ENCODE results near the gene FOS. TPM values are rescaled to one million over a fixed set of nuclear protein-coding genes. Genes with fewer than 3 reads are reported as not detected.
A peak's percentile ranks its signal among the peaks of the same experiment; 100 is the strongest.

The FOS gene
- total RNA-seq, 1 donor from 2014 or later: 884 TPM

GRCh38 chr14:75258803-75259509, 19.7 kb upstream of the FOS start:
- H3K27me3 ChIP-seq: no peaks in the 10 kb centered on the region
- no peaks in the 10 kb centered on the region for H3K9me3 ChIP-seq
- TF ChIP-seq POLR2AphosphoS5 (IDR thresholded peaks at IDR 0.05; ENCODE audit: insufficient read depth in 1 of 2, low read depth in 1 of 2): peak; percentile 92 to 94
- TF ChIP-seq CTCF (IDR thresholded peaks at IDR 0.05): no peak
- TF ChIP-seq POLR2A (IDR thresholded peaks at IDR 0.05): peak in 1 of 2 donors; percentile 51
- H3K27ac ChIP-seq: peak overlapping the region; percentile 94
- DNase-seq (ENCODE audit: extremely low spot score in 2 of 2): peak; percentile 99 to 100
- peaks cover 43% of the 10 kb centered on the region for H3K4me1 ChIP-seq
- H3K4me3 ChIP-seq: peak overlapping the region; percentile 52
- intact Hi-C loops (cut with DNase I): loop anchor here (1.0 to 5.0 kb wide), 2 partner anchors 17 to 82 kb away; partner anchors contain the start of gene TMED10
- H3K36me3 ChIP-seq: no peaks in the 10 kb centered on the region

DNA sequence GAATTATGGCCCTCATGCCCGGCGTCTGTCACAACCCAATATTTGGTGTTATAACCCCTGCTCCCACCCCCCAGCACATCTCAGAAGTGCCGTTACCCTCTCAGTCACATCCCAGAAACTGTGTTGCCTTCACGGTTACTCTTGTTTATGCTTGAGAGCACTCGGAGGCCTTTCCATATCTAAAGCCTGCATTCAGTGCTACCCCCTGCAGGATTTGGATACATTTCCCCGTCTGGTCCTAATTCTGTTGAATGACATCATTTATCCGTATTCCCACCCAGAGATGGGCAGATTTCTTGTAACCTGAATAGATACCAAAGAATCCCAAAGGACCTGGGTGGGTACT, 19.1 kb upstream of the FOS start:
- H3K4me1 ChIP-seq: peaks cover 39% of the 10 kb centered on the region
- intact Hi-C loops (cut with DNase I): loop anchor here (1.0 to 5.0 kb wide), 2 partner anchors 17 to 82 kb away; partner anchors contain the start of gene TMED10
- no peak for DNase-seq (ENCODE audit: extremely low spot score in 2 of 2)
- no peaks in the 10 kb centered on the region for H3K9me3 ChIP-seq
- TF ChIP-seq POLR2AphosphoS5 (IDR thresholded peaks at IDR 0.05; ENCODE audit: insufficient read depth in 1 of 2, low read depth in 1 of 2) (no peak), POLR2A (IDR thresholded peaks at IDR 0.05) (no peak), CTCF (IDR thresholded peaks at IDR 0.05) (no peak)
- H3K4me3 ChIP-seq: peak overlapping the region; percentile 52
- peak overlapping the region; percentile 94 for H3K27ac ChIP-seq
- H3K27me3 ChIP-seq: no peaks in the 10 kb centered on the region
- no peaks in the 10 kb centered on the region for H3K36me3 ChIP-seq

- DNase-seq (ENCODE audit: extremely low spot score in 2 of 2): no peak
- H3K9me3 ChIP-seq: no peaks in the 10 kb centered on the region
- peaks cover 39% of the 10 kb centered on the region for H3K4me1 ChIP-seq
- H3K4me3 ChIP-seq: no peak overlapping the region
- H3K27ac ChIP-seq: peak overlapping the region; percentile 94
- H3K27me3 ChIP-seq: no peaks in the 10 kb centered on the region
- H3K36me3 ChIP-seq: no peaks in the 10 kb centered on the region
- intact Hi-C loops (cut with DNase I): no loop called here
- TF ChIP-seq POLR2A (IDR thresholded peaks at IDR 0.05): no peak
- TF ChIP-seq POLR2AphosphoS5 (IDR thresholded peaks at IDR 0.05; ENCODE audit: insufficient read depth in 1 of 2, low read depth in 1 of 2): no peak
- TF ChIP-seq CTCF (IDR thresholded peaks at IDR 0.05): no peak
Observed at GRCh38 chr14:75260025-75260763, 18.4 kb upstream of the FOS start.

GRCh38 chr14:75261820-75262219, 16.8 kb upstream of the FOS start:
- no peaks in the 10 kb centered on the region for H3K27me3 ChIP-seq
- DNase-seq (ENCODE audit: extremely low spot score in 2 of 2): no peak
- TF ChIP-seq CTCF (IDR thresholded peaks at IDR 0.05): no peak
- TF ChIP-seq POLR2A (IDR thresholded peaks at IDR 0.05): no peak
- no peak for TF ChIP-seq POLR2AphosphoS5 (IDR thresholded peaks at IDR 0.05; ENCODE audit: insufficient read depth in 1 of 2, low read depth in 1 of 2)
- peaks cover 35% of the 10 kb centered on the region for H3K4me1 ChIP-seq
- H3K27ac ChIP-seq: no peak overlapping the region
- no peaks in the 10 kb centered on the region for H3K9me3 ChIP-seq
- no peaks in the 10 kb centered on the region for H3K36me3 ChIP-seq
- intact Hi-C loops (cut with DNase I): no loop called here
- H3K4me3 ChIP-seq: no peak overlapping the region

GRCh38 chr14:75262641-75263040, 16.0 kb upstream of the FOS start:
- Histone ChIP-seq H3K9me3 (no peaks in the 10 kb centered on the region), H3K27ac (no peak overlapping the region), H3K4me3 (no peak overlapping the region), H3K36me3 (no peaks in the 10 kb centered on the region), H3K27me3 (no peaks in the 10 kb centered on the region), H3K4me1 (peaks cover 38% of the 10 kb centered on the region)
- intact Hi-C loops (cut with DNase I): no loop called here
- no peak for DNase-seq (ENCODE audit: extremely low spot score in 2 of 2)
- no peak for TF ChIP-seq CTCF (IDR thresholded peaks at IDR 0.05)
- no peak for TF ChIP-seq POLR2A (IDR thresholded peaks at IDR 0.05)
- no peak for TF ChIP-seq POLR2AphosphoS5 (IDR thresholded peaks at IDR 0.05; ENCODE audit: insufficient read depth in 1 of 2, low read depth in 1 of 2)
